Measurements from ENCODE around the gene RPA1. TPM values are rescaled to one million over a fixed set of nuclear protein-coding genes. Genes with fewer than 3 reads are reported as not detected.
A peak's percentile ranks its signal among the peaks of the same experiment; 100 is the strongest.

RPA1 gene
- total and polyA plus RNA-seq, 2 donors (not counting 1 experiment from before 2014, with no cell fraction given): 22.3 to 55.4 TPM

DNA sequence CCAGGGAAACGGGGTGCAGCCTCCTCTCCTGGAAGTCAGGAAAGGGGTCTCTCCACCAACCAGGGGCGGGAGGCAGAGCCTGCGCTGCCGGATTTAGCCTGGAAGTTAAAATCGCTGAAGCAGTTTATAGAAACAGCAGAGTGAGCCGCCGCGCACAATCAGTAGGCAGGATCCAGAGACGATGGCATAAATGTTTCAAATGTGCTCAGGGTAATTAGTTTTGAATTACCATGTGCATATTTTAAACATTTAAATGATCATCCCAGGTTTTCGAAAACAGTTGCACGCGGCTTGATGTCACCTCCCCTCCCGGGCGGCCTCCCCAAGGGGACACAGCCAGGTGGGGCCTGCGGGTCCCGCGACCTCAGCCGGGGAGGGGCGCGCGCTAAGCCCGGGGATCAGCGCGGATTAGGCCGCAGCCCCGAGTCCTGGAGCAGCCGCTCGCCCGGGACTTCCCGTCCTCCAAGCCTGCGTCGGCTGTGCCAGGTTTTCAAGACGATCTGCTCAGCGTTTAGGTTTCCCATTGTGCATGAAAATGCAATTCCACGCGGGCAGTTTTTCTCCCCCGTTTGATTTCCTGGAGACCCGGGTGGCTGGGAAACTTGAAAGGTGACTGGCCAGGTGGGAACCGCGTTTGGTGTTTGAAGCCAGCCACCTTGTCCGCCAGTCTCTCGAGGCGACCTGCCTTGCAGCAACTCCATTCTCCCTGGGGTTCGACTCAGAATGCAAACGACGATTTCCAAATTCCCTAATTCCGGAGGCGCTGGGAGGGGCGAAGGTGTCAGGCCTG is 78.3 kb downstream of the RPA1 start:
- Histone ChIP-seq H3K4me2 (ENCODE audit: extremely low read depth, insufficient read depth, low read length) (peak overlapping the region; percentile 53), H4K20me1 (ENCODE audit: control insufficient read depth, extremely low read depth, insufficient read depth, low read length) (no peaks in the 10 kb centered on the region), H2AFZ (ENCODE audit: low read length) (no peak overlapping the region), H3K27me3 (ENCODE audit: control insufficient read depth, insufficient read depth, low read length) (peaks cover 25% of the 10 kb centered on the region), H3K9me3 (ENCODE audit: control insufficient read depth, insufficient read depth, low read depth, low read length) (no peaks in the 10 kb centered on the region), H3K27ac (ENCODE audit: insufficient read depth, low read length) (no peak overlapping the region), H3K36me3 (ENCODE audit: control insufficient read depth, insufficient read depth, low read length) (no peaks in the 10 kb centered on the region), H3K79me2 (ENCODE audit: control insufficient read depth, insufficient read depth, low read length) (no peaks in the 10 kb centered on the region), H3K9ac (ENCODE audit: insufficient read depth, low read length) (no peak overlapping the region), H3K4me3 (replicated peaks in 1 of 4; ENCODE audit: control extremely low read depth in 1 of 4, insufficient read depth in 1 of 4, low read depth in 3 of 4, low read length in 4 of 4) (peak overlapping the region in 3 of 4 experiments; percentile 18 to 47 (median 37)), H3K4me1 (ENCODE audit: control insufficient read depth, extremely low read depth, insufficient read depth, low read length) (peaks cover 3% of the 10 kb centered on the region)
- TF ChIP-seq, protein P1, sequence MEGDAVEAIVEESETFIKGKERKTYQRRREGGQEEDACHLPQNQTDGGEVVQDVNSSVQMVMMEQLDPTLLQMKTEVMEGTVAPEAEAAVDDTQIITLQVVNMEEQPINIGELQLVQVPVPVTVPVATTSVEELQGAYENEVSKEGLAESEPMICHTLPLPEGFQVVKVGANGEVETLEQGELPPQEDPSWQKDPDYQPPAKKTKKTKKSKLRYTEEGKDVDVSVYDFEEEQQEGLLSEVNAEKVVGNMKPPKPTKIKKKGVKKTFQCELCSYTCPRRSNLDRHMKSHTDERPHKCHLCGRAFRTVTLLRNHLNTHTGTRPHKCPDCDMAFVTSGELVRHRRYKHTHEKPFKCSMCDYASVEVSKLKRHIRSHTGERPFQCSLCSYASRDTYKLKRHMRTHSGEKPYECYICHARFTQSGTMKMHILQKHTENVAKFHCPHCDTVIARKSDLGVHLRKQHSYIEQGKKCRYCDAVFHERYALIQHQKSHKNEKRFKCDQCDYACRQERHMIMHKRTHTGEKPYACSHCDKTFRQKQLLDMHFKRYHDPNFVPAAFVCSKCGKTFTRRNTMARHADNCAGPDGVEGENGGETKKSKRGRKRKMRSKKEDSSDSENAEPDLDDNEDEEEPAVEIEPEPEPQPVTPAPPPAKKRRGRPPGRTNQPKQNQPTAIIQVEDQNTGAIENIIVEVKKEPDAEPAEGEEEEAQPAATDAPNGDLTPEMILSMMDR (conservative IDR thresholded peaks at IDR 0.05 in 1 of 2, IDR thresholded peaks at IDR 0.05 in 1 of 2; ENCODE audit: low read depth in 1 of 2, low read length in 2 of 2): no peak
- peak; percentile 24 for TF ChIP-seq EZH2 (IDR thresholded peaks at IDR 0.05; ENCODE audit: low read length, missing control alignments)
- DNase-seq (ENCODE audit: low read depth in 2 of 2): peak; percentile 34 to 53

DNA sequence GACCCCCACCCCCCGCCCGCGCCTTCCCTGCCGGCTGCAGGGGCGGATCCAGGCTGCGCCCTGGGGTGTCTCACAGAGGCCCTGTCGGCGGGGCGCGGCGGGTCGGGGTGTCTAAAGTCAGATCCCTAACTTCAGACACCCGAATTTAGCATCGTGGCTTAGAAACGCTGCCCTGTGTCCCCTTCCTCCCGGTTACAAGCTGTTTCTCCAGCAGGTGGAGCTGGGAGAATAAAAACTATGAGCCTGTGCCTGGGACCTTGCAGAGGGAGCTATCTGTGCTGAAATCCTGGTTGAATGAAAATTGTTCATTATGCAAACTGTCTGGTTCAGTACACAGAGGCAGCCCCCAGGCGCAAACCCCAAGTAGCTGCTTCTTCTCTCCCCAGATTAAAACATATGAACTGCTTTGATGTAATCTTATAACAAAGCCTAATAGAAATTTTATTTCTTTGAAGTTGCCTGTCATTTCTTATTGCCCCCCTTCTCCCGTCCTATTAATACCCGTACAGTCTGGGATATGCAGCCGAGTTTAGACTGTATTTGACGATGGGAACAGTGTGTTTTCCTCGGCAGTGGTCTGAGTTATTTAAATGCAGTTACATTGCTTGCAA is 79.0 kb downstream of the RPA1 start:
- Histone ChIP-seq H4K20me1 (ENCODE audit: control insufficient read depth, extremely low read depth, insufficient read depth, low read length) (no peaks in the 10 kb centered on the region), H2AFZ (ENCODE audit: low read length) (no peak overlapping the region)

DNA sequence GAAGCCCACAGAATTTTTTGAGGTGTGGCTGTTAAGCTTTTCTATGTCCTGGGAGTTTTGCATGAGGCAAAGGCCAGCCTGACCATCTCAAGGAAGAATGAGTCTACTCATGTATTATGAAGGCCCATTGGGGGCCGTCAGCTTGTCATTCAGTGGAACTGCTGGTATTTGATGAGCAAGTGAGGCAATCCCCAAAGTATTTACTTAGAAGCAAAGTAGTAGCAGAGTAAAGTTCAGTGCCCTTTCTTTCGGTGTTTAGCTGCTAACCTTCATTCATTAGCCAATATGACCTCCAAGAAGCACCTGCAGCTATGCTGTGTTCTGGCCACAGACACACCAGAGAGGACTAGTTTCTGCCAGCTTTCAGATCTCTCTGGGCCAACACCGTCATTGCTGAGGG is 80.2 kb downstream of the RPA1 start:
- H3K36me3 ChIP-seq (ENCODE audit: control insufficient read depth, insufficient read depth, low read length): no peaks in the 10 kb centered on the region
- H3K4me1 ChIP-seq (ENCODE audit: control insufficient read depth, extremely low read depth, insufficient read depth, low read length): peaks cover 3% of the 10 kb centered on the region
- H3K79me2 ChIP-seq (ENCODE audit: control insufficient read depth, insufficient read depth, low read length): no peaks in the 10 kb centered on the region
- no peak overlapping the region for H3K27ac ChIP-seq (ENCODE audit: insufficient read depth, low read length)
- H3K4me2 ChIP-seq (ENCODE audit: extremely low read depth, insufficient read depth, low read length): no peak overlapping the region
- no peaks in the 10 kb centered on the region for H4K20me1 ChIP-seq (ENCODE audit: control insufficient read depth, extremely low read depth, insufficient read depth, low read length)
- H2AFZ ChIP-seq (ENCODE audit: low read length): no peak overlapping the region
- peak; percentile 30 for TF ChIP-seq EZH2 (IDR thresholded peaks at IDR 0.05; ENCODE audit: low read length, missing control alignments)
- TF ChIP-seq, protein P1 (conservative IDR thresholded peaks at IDR 0.05 in 1 of 2, IDR thresholded peaks at IDR 0.05 in 1 of 2; ENCODE audit: low read depth in 1 of 2, low read length in 2 of 2): no peak
- no peaks in the 10 kb centered on the region for H3K9me3 ChIP-seq (ENCODE audit: control insufficient read depth, insufficient read depth, low read depth, low read length)
- no peak overlapping the region for H3K4me3 ChIP-seq (replicated peaks in 1 of 4; ENCODE audit: control extremely low read depth in 1 of 4, insufficient read depth in 1 of 4, low read depth in 3 of 4, low read length in 4 of 4)
- peaks cover 25% of the 10 kb centered on the region for H3K27me3 ChIP-seq (ENCODE audit: control insufficient read depth, insufficient read depth, low read length)
- no peak for DNase-seq (ENCODE audit: low read depth in 2 of 2)
- no peak overlapping the region for H3K9ac ChIP-seq (ENCODE audit: insufficient read depth, low read length)

More for the DNA sequence above, 79.0 kb downstream of the RPA1 start:
- peak; percentile 66 to 85 for DNase-seq (ENCODE audit: low read depth in 2 of 2)
- H3K4me1 ChIP-seq (ENCODE audit: control insufficient read depth, extremely low read depth, insufficient read depth, low read length): peaks cover 3% of the 10 kb centered on the region
- no peak overlapping the region for H3K27ac ChIP-seq (ENCODE audit: insufficient read depth, low read length)
- H3K4me3 ChIP-seq (replicated peaks in 1 of 4; ENCODE audit: control extremely low read depth in 1 of 4, insufficient read depth in 1 of 4, low read depth in 3 of 4, low read length in 4 of 4): peak overlapping the region in 2 of 4 experiments; percentile 18 to 47
- no peak for TF ChIP-seq EZH2 (IDR thresholded peaks at IDR 0.05; ENCODE audit: low read length, missing control alignments)
- TF ChIP-seq, protein P1 (conservative IDR thresholded peaks at IDR 0.05 in 1 of 2, IDR thresholded peaks at IDR 0.05 in 1 of 2; ENCODE audit: low read depth in 1 of 2, low read length in 2 of 2): peak; percentile 77 to 81
- peak overlapping the region; percentile 53 for H3K4me2 ChIP-seq (ENCODE audit: extremely low read depth, insufficient read depth, low read length)
- H3K79me2 ChIP-seq (ENCODE audit: control insufficient read depth, insufficient read depth, low read length): no peaks in the 10 kb centered on the region
- H3K9me3 ChIP-seq (ENCODE audit: control insufficient read depth, insufficient read depth, low read depth, low read length): no peaks in the 10 kb centered on the region
- peaks cover 25% of the 10 kb centered on the region for H3K27me3 ChIP-seq (ENCODE audit: control insufficient read depth, insufficient read depth, low read length)
- no peaks in the 10 kb centered on the region for H3K36me3 ChIP-seq (ENCODE audit: control insufficient read depth, insufficient read depth, low read length)
- no peak overlapping the region for H3K9ac ChIP-seq (ENCODE audit: insufficient read depth, low read length)
